ENCODE measurements around the gene OVCA2. TPM values are rescaled to one million over a fixed set of nuclear protein-coding genes. Genes with fewer than 3 reads are reported as not detected.

Gene OVCA2
- total RNA-seq, 1 experiment from 2014 or later = 33.5 TPM

DNA sequence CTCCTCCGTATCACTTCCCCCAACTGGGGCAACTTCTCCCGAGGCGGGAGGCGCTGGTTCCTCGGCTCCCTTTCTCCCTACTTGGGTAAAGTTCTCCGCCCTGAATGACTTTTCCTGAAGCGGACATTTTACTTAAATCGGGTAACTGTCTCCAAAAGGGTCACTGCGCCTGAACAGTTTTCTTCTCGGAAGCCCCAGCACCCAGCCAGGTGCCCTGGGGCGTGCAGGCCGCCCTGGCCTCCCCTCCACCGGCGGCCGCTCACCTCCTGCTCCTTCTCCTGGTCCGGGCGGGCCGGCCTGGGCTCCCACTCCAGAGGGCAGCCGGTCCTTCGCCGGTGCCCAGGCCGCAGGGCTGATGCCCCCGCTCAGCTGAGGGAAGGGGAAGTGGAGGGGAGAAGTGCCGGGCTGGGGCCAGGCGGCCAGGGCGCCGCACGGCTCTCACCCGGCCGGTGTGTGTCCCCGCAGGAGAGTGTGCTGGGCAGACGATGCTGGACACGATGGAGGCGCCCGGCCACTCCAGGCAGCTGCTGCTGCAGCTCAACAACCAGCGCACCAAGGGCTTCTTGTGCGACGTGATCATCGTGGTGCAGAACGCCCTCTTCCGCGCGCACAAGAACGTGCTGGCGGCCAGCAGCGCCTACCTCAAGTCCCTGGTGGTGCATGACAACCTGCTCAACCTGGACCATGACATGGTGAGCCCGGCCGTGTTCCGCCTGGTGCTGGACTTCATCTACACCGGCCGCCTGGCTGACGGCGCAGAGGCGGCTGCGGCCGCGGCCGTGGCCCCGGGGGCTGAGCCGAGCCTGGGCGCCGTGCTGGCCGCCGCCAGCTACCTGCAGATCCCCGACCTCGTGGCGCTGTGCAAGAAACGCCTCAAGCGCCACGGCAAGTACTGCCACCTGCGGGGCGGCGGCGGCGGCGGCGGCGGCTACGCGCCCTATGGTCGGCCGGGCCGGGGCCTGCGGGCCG lies 14.7 kb downstream of the OVCA2 start:
- intact Hi-C loops (cut with micrococcal nuclease) = no loop called here
- Mint-ChIP-seq H3K4me3 (ENCODE audit: unreplicated experiment) (no peak overlapping the region), H3K36me3 (ENCODE audit: insufficient read depth, unreplicated experiment) (no peaks in the 10 kb centered on the region), H3K9me3 (ENCODE audit: unreplicated experiment) (no peaks in the 10 kb centered on the region), H3K4me1 (ENCODE audit: insufficient read depth, unreplicated experiment) (peaks cover 12% of the 10 kb centered on the region), H3K27me3 (ENCODE audit: insufficient read depth, unreplicated experiment) (no peaks in the 10 kb centered on the region), H3K27ac (ENCODE audit: low read depth, unreplicated experiment) (no peak overlapping the region)
- DNase-seq (ENCODE audit: unreplicated experiment) = no peak
- TF ChIP-seq, protein P1, sequence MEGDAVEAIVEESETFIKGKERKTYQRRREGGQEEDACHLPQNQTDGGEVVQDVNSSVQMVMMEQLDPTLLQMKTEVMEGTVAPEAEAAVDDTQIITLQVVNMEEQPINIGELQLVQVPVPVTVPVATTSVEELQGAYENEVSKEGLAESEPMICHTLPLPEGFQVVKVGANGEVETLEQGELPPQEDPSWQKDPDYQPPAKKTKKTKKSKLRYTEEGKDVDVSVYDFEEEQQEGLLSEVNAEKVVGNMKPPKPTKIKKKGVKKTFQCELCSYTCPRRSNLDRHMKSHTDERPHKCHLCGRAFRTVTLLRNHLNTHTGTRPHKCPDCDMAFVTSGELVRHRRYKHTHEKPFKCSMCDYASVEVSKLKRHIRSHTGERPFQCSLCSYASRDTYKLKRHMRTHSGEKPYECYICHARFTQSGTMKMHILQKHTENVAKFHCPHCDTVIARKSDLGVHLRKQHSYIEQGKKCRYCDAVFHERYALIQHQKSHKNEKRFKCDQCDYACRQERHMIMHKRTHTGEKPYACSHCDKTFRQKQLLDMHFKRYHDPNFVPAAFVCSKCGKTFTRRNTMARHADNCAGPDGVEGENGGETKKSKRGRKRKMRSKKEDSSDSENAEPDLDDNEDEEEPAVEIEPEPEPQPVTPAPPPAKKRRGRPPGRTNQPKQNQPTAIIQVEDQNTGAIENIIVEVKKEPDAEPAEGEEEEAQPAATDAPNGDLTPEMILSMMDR (IDR thresholded peaks at IDR 0.05; ENCODE audit: unreplicated experiment) = no peak
- BruUV-seq (replicated peaks) = no TSS peak
- ChIA-PET CTCF (interaction anchor here (0.8 to 3.1 kb wide), 5 partner anchors 88 to 240 kb away, joined by 3 to 19 read pairs (median 3); no protein-coding TSS in a partner anchor), POLR2A (interaction anchor here (0.6 kb wide), 1 partner anchor 1834 kb away, joined by 3 read pairs; no protein-coding TSS in a partner anchor)

DNA sequence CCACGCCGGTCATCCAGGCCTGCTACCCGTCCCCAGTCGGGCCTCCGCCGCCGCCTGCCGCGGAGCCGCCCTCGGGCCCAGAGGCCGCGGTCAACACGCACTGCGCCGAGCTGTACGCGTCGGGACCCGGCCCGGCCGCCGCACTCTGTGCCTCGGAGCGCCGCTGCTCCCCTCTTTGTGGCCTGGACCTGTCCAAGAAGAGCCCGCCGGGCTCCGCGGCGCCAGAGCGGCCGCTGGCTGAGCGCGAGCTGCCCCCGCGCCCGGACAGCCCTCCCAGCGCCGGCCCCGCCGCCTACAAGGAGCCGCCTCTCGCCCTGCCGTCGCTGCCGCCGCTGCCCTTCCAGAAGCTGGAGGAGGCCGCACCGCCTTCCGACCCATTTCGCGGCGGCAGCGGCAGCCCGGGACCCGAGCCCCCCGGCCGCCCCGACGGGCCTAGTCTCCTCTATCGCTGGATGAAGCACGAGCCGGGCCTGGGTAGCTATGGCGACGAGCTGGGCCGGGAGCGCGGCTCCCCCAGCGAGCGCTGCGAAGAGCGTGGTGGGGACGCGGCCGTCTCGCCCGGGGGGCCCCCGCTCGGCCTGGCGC lies 15.4 kb downstream of the OVCA2 start:
- BruUV-seq (replicated peaks) = no TSS peak
- Mint-ChIP-seq H3K4me3 (ENCODE audit: unreplicated experiment) (no peak overlapping the region), H3K27ac (ENCODE audit: low read depth, unreplicated experiment) (no peak overlapping the region), H3K36me3 (ENCODE audit: insufficient read depth, unreplicated experiment) (no peaks in the 10 kb centered on the region), H3K9me3 (ENCODE audit: unreplicated experiment) (no peaks in the 10 kb centered on the region), H3K4me1 (ENCODE audit: insufficient read depth, unreplicated experiment) (peaks cover 5% of the 10 kb centered on the region), H3K27me3 (ENCODE audit: insufficient read depth, unreplicated experiment) (no peaks in the 10 kb centered on the region)
- ChIA-PET CTCF (interaction anchor here (3.1 kb wide), 1 partner anchor 188 kb away, joined by 19 read pairs; no protein-coding TSS in a partner anchor), POLR2A (interaction anchor here (0.6 kb wide), 1 partner anchor 1833 kb away, joined by 3 read pairs; no protein-coding TSS in a partner anchor)
- DNase-seq (ENCODE audit: unreplicated experiment) = no peak
- TF ChIP-seq, protein P1 (IDR thresholded peaks at IDR 0.05; ENCODE audit: unreplicated experiment) = no peak
- intact Hi-C loops (cut with micrococcal nuclease) = no loop called here

GRCh38 chr17:2057760-2058585 lies 16.2 kb downstream of the OVCA2 start:
- Mint-ChIP-seq H3K9me3 (ENCODE audit: unreplicated experiment) (no peaks in the 10 kb centered on the region), H3K4me3 (ENCODE audit: unreplicated experiment) (no peak overlapping the region), H3K4me1 (ENCODE audit: insufficient read depth, unreplicated experiment) (peaks cover 5% of the 10 kb centered on the region), H3K27me3 (ENCODE audit: insufficient read depth, unreplicated experiment) (no peaks in the 10 kb centered on the region), H3K27ac (ENCODE audit: low read depth, unreplicated experiment) (no peak overlapping the region), H3K36me3 (ENCODE audit: insufficient read depth, unreplicated experiment) (no peaks in the 10 kb centered on the region)
- no TSS peak for BruUV-seq (replicated peaks)
- POLR2A ChIA-PET = no interaction called here
- TF ChIP-seq, protein P1 (IDR thresholded peaks at IDR 0.05; ENCODE audit: unreplicated experiment) = no peak
- intact Hi-C loops (cut with micrococcal nuclease) = no loop called here
- CTCF ChIA-PET = interaction anchor here (3.1 kb wide), 1 partner anchor 187 kb away, joined by 19 read pairs; no protein-coding TSS in a partner anchor
- no peak for DNase-seq (ENCODE audit: unreplicated experiment)
